Nucleus accumbens (tissue), 56 donors: Measurements from ENCODE around the gene SNRNP70.

Experiments used
- DNase-seq, 56 donors: peaks; one replicate each; lab custom pipeline; 2025; lab: John Stamatoyannopoulos, UW

The SNRNP70 gene

GRCh38 chr19:49140951-49141350 lies 55.7 kb downstream of the SNRNP70 start:
- no peak for DNase-seq

GRCh38 chr19:49141352-49141751 lies 56.1 kb downstream of the SNRNP70 start:
- no peak for DNase-seq

- peak; percentile 16 to 92 (median 79) for DNase-seq
Measured at GRCh38 chr19:49142866-49143335, 57.6 kb downstream of the SNRNP70 start.

GRCh38 chr19:49145573-49146407 lies 60.5 kb downstream of the SNRNP70 start:
- peak in 51 of 56 donors; percentile 34 to 90 (median 68) for DNase-seq

- peak in 11 of 56 donors; percentile 11 to 69 (median 47) for DNase-seq
Measured at GRCh38 chr19:49146408-49146770, 61.1 kb downstream of the SNRNP70 start.

- DNase-seq, result no peak
Measured at GRCh38 chr19:49148044-49148682, 62.9 kb downstream of the SNRNP70 start.

- DNase-seq, result peak in 54 of 56 donors; percentile 22 to 94 (median 71)
Measured at GRCh38 chr19:49148784-49149651, 63.8 kb downstream of the SNRNP70 start.

- DNase-seq, result peak in 52 of 56 donors; percentile 12 to 84 (median 62)
Measured at GRCh38 chr19:49149652-49150105, 64.4 kb downstream of the SNRNP70 start.

GRCh38 chr19:49150106-49150943 lies 65.1 kb downstream of the SNRNP70 start:
- peak in 54 of 56 donors; percentile 20 to 89 (median 76) for DNase-seq

- DNase-seq, result no peak
Measured at GRCh38 chr19:49150944-49151243, 65.6 kb downstream of the SNRNP70 start.

GRCh38 chr19:49151267-49152118 lies 66.2 kb downstream of the SNRNP70 start:
- DNase-seq, result peak in 18 of 56 donors; percentile 12 to 77 (median 21)

- DNase-seq, result no peak
Measured at GRCh38 chr19:49152119-49152550, 66.9 kb downstream of the SNRNP70 start.

- no peak for DNase-seq
Measured at GRCh38 chr19:49153167-49153809, 68.0 kb downstream of the SNRNP70 start.

GRCh38 chr19:49154279-49154678 lies 69.0 kb downstream of the SNRNP70 start:
- DNase-seq, result no peak

- no peak for DNase-seq
Measured at GRCh38 chr19:49155005-49155819, 70.0 kb downstream of the SNRNP70 start, which contains the start of gene HRC. Gene HRC (minus strand): TSS chr19:49155396. CDS start chr19:49155237, 159 bp downstream.

GRCh38 chr19:49155820-49156346 lies 70.6 kb downstream of the SNRNP70 start:
- no peak for DNase-seq
